Mucosa of descending colon (tissue), 3 donors: ENCODE data around the gene HLA-DMB. TPM values are rescaled to one million over a fixed set of nuclear protein-coding genes. Genes with fewer than 3 reads are reported as not detected.
A peak's percentile ranks its signal among the peaks of the same experiment; 100 is the strongest.

Experiments used
- ATAC-seq: fragments of 200-7000 bp; cut with Tn5 transposase; one replicate; pipeline ENCODE4 v1.9.1; 2020; ENCODE audit warnings: mild to moderate bottlenecking, moderate library complexity
- DNase-seq, 3 donors: peaks; one replicate each; pipeline ENCODE4 v3.0.0-alpha.2; 2020
- H3K36me3 ChIP-seq: fragments of 200-600 bp; one replicate; pipeline ENCODE4 v1.8.0; 2021; ENCODE audit warnings: low read depth, mild to moderate bottlenecking
- H3K4me1 ChIP-seq: fragments of 200-600 bp; one replicate; pipeline ENCODE4 v1.8.0; 2021; ENCODE audit warnings: low read depth, mild to moderate bottlenecking
- H3K4me3 ChIP-seq: fragments of 200-600 bp; one replicate; pipeline ENCODE4 v1.8.0; 2021; ENCODE audit warnings: mild to moderate bottlenecking
- H3K9me3 ChIP-seq: fragments of 200-600 bp; one replicate; pipeline ENCODE4 v1.8.0; 2021; ENCODE audit warnings: mild to moderate bottlenecking
- intact Hi-C, 2 donors: fragments of 100-400 bp; cut with DNase I in 1 of 2; cut with micrococcal nuclease in 1 of 2; formaldehyde crosslinking; loops; one replicate each; pipeline versions ENCODE4 v1.11.0 to v1.11.1; 2022; cut with DNase I, micrococcal nuclease
- total RNA-seq, 3 donors: library from RNA; stranded (reverse); fragmentation: NEBNext Ultra II Directional in 2 of 3; extraction: Animal tissue kit (Norgen Biotek cat#: 25700) in 2 of 3; gene quantifications; one replicate each; pipeline versions ENCODE4 v1.2.1 to v1.2.4, GENCODE V29; 2021 to 2023
- TF ChIP-seq, protein P1 (sequence below): fragments of 200-600 bp; IDR thresholded peaks from one replicate; pipeline ENCODE4 v1.8.0; 2022; ENCODE audit warnings: antibody characterized with exemption, mild to moderate bottlenecking
- donor health status: DM: no; HTN: no; CAD: no; lungs with moderate emphysema.
- donor health status: DM: no; HTN: no; CAD: no.
- donor health status: DM: no; HTN: yes; CAD: no.

The HLA-DMB gene
- total RNA-seq, 3 donors from 2014 or later, result 10.8 to 27.1 (median 22.8) TPM

- H3K4me1 ChIP-seq, result peaks cover 16% of the 10 kb centered on the region
- no peak for ATAC-seq
- DNase-seq, result no peak
- intact Hi-C loops, result no loop called here
- H3K36me3 ChIP-seq, result no peaks in the 10 kb centered on the region
- H3K4me3 ChIP-seq, result peak overlapping the region; percentile 66
- TF ChIP-seq, protein P1, sequence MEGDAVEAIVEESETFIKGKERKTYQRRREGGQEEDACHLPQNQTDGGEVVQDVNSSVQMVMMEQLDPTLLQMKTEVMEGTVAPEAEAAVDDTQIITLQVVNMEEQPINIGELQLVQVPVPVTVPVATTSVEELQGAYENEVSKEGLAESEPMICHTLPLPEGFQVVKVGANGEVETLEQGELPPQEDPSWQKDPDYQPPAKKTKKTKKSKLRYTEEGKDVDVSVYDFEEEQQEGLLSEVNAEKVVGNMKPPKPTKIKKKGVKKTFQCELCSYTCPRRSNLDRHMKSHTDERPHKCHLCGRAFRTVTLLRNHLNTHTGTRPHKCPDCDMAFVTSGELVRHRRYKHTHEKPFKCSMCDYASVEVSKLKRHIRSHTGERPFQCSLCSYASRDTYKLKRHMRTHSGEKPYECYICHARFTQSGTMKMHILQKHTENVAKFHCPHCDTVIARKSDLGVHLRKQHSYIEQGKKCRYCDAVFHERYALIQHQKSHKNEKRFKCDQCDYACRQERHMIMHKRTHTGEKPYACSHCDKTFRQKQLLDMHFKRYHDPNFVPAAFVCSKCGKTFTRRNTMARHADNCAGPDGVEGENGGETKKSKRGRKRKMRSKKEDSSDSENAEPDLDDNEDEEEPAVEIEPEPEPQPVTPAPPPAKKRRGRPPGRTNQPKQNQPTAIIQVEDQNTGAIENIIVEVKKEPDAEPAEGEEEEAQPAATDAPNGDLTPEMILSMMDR, result peak; percentile 44
- H3K9me3 ChIP-seq, result no peaks in the 10 kb centered on the region
Observed at GRCh38 chr6:32967151-32968091, 26.6 kb upstream of the HLA-DMB start.

- ATAC-seq (no peak), DNase-seq (no peak)
- H3K4me1 ChIP-seq, result peaks cover 16% of the 10 kb centered on the region
- TF ChIP-seq, protein P1, result no peak
- no peaks in the 10 kb centered on the region for H3K9me3 ChIP-seq
- intact Hi-C loops, result no loop called here
- H3K36me3 ChIP-seq, result no peaks in the 10 kb centered on the region
- no peak overlapping the region for H3K4me3 ChIP-seq
Observed at GRCh38 chr6:32964776-32965175, 23.9 kb upstream of the HLA-DMB start.

GRCh38 chr6:32963866-32964265, 23.0 kb upstream of the HLA-DMB start:
- peaks cover 16% of the 10 kb centered on the region for H3K4me1 ChIP-seq
- no peak for DNase-seq
- H3K9me3 ChIP-seq, result no peaks in the 10 kb centered on the region
- no peak for ATAC-seq
- no peak overlapping the region for H3K4me3 ChIP-seq
- intact Hi-C loops, result no loop called here
- TF ChIP-seq, protein P1, result no peak
- no peaks in the 10 kb centered on the region for H3K36me3 ChIP-seq

DNA sequence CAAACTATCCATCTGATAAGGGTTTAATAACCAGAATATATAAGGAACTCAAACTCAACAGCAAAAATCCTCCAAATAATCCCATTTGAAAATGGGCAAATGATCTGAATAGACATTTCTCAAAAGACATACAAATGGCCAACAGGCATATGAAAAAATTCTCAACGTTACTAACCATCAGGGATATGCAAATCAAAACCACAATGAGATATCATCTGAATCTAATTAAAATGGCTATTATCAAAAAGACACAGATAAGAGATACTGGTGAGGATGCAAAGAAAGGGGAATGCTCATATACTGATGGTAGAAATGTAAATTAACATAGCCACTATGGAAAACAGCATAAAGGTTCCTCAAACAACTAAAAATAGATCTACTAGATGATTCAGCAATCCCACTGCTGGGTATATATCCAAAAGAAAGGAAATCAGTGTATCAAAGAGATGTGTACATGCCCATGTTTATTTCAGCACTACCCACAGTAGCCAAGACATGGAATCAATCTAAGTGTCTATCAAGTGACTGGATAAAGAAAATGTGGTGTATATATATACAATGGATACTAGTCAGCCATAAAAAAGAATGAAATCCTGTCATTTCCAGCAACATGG, 21.5 kb upstream of the HLA-DMB start:
- TF ChIP-seq, protein P1, result no peak
- DNase-seq (no peak), ATAC-seq (no peak)
- Histone ChIP-seq H3K9me3 (no peaks in the 10 kb centered on the region), H3K4me1 (peaks cover 14% of the 10 kb centered on the region), H3K36me3 (no peaks in the 10 kb centered on the region), H3K4me3 (no peak overlapping the region)
- intact Hi-C loops, result no loop called here

GRCh38 chr6:32960563-32960962, 19.7 kb upstream of the HLA-DMB start:
- no peaks in the 10 kb centered on the region for H3K4me1 ChIP-seq
- no peak for DNase-seq
- peak; percentile 74 for ATAC-seq
- H3K4me3 ChIP-seq, result no peak overlapping the region
- no peaks in the 10 kb centered on the region for H3K9me3 ChIP-seq
- TF ChIP-seq, protein P1, result no peak
- intact Hi-C loops, result no loop called here
- no peaks in the 10 kb centered on the region for H3K36me3 ChIP-seq
